Muscle of back (tissue), 11 donors: ENCODE measurements around the gene RMND1. TPM values are rescaled to one million over a fixed set of nuclear protein-coding genes. Genes with fewer than 3 reads are reported as not detected.
"Not testable (repeated sequence)": the region's sequence is repeated elsewhere in the genome, so short reads cannot be mapped to it uniquely, and the experiment has no call there.

Source experiments
- DNase-seq, 3 donors: peaks; one replicate each; pipeline versions ENCODE4 v3.0.0 to v3.0.0-alpha.2; 2013
- polyA plus RNA-seq, 10 donors: library from polyadenylated mRNA; unstranded; fragments of 120-200 nt; gene quantifications; one replicate each; pipeline ENCODE4 v1.2.1, GENCODE V29; 2013; ENCODE audit not compliant: insufficient read length in 10 of 10

Gene RMND1
- polyA plus RNA-seq, 10 donors: 12.8 to 24.4 (median 21.4) TPM

GRCh38 chr6:151455751-151456398 is 3.9 kb upstream of the RMND1 start:
- DNase-seq: not testable (repeated sequence)

DNA sequence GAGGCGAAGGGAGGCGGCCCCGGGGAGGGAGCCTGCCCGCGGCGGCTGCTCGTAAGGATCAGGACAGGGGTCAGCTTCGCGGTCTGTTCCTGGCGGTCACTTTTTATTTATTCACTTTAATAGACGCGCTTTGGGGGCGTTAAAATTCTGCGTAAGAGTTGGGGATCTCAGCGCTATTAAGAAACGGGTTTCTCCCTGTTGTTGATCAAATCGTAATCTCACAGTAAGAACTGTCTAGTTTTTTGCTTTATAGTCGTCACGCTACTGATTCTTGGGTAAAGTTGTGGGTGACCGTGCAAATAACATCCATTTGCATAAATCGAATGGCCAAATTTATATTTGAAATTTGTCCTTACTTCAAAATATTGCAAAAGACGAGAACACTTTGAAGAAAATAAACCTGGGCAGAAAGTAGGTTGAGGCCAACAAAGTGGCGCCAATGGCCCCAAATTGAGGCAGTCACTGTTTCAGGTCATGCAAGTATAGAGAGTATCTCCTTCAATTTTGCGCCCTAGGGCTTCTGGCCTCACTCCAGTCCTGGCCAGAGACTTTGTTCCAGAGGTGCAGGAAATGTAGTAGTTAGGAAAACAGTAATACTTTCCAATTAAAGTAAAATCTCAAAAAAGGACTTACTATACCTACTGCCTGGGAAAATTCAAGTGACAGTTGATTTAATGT is 963 bp upstream of the RMND1 start:
- DNase-seq: peak; percentile 16 to 62 (median 44)

- no peak for DNase-seq
Observed at GRCh38 chr6:151451417-151451949, 443 bp downstream of the RMND1 start.

DNA sequence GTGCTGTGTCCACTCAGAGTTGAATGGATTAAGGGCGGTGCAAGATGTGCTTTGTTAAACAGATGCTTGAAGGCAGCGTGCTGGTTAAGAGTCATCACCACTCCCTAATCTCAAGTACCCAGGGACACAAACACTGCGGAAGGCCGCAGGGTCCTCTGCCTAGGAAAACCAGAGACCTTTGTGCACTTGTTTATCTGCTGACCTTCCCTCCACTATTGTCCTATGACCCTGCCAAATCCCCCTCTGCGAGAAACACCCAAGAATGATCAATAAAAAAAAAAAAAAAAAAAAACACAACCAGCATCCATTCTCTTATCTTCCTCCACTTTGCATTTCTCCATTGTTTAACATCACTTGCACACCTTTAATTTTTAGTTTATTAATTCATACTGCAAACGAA is 998 bp downstream of the RMND1 start:
- DNase-seq: not testable (repeated sequence)

- DNase-seq: no peak
Observed at GRCh38 chr6:151448623-151449022, 3.3 kb downstream of the RMND1 start.

DNA sequence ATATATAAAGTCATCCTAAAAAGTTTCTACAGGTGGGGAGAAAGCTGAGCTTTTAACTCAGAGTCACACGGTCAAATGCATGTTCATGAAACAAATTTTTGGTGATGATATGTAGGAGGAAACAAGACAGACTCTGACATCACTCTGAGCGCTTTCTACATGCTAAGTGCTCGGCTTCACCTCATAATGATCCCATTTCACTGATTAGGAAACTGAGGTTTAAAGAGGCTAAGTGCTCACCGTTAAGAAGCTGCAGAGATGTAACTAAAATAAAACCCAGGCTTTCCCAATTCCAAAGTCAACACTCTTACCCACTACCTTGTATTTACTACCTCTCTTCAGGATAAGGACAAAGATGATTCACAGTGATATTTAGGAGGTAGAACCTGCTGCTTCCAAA is 4.7 kb downstream of the RMND1 start:
- DNase-seq: no peak

DNA sequence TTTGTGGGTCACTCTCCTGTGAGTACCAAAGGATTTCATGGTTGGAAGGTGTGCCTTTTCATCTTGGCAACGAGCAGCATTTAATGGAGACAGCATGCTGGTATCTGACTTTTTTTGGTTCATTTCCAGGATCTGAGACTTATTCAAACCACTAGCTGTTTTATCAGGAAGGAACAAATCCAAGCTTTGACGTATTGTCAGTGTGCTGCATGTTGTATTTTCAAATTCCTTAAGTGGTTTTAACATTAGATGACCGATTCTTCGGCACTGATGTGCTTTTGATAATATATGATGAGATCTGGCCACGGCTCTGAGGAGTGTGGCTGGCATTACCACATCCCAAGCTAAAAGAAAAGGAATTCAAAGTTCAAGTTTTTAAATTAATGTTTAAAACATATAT is 6.4 kb downstream of the RMND1 start:
- peak in 2 of 3 donors; percentile 24 to 48 for DNase-seq

DNA sequence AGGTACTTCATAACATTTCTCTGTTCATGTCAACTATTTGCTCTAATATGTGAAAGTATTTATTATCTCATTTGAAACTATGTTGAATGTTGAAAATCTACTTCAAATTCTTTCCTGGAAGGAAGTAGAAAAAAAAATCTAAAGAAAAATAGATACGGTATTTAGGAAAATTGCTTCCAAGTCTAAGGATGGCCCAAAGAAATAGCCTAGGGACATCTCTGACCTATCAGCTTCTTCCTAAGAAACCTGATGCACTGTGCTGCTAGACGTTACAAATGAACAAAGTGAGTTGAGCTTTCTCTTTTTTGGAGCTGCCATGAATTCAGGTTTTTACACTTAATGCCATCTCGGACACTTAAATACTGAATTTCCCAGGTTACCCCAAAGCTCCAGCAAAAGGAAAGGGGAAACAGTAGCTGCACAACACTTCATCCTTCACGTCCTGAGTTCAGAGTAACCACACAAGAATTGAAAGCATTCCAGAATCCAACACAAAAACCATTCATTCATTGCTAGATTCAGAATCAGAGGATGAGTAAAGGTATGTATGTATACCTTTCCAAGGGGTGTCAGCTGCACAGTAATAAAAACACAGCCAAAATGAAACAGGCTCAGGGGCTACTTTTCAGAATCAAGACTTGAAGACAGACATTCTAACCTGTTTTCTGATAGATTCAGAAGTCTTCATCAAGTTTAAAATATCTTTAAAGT is 7.9 kb downstream of the RMND1 start:
- peak in 1 of 3 donors; percentile 22 for DNase-seq

GRCh38 chr6:151443454-151443853 is 8.5 kb downstream of the RMND1 start:
- DNase-seq: peak in 2 of 3 donors; percentile 25 to 68

GRCh38 chr6:151442371-151442770 is 9.6 kb downstream of the RMND1 start:
- DNase-seq: no peak

GRCh38 chr6:151441390-151442166 is 10.3 kb downstream of the RMND1 start:
- no peak for DNase-seq

GRCh38 chr6:151440930-151441329 is 11.0 kb downstream of the RMND1 start:
- peak; percentile 19 to 65 (median 38) for DNase-seq

GRCh38 chr6:151440498-151440897 is 11.4 kb downstream of the RMND1 start:
- no peak for DNase-seq

GRCh38 chr6:151437401-151437800 is 14.5 kb downstream of the RMND1 start:
- no peak for DNase-seq

- DNase-seq: peak in 2 of 3 donors; percentile 45 to 79
Observed at GRCh38 chr6:151436802-151437201, 15.1 kb downstream of the RMND1 start.

DNA sequence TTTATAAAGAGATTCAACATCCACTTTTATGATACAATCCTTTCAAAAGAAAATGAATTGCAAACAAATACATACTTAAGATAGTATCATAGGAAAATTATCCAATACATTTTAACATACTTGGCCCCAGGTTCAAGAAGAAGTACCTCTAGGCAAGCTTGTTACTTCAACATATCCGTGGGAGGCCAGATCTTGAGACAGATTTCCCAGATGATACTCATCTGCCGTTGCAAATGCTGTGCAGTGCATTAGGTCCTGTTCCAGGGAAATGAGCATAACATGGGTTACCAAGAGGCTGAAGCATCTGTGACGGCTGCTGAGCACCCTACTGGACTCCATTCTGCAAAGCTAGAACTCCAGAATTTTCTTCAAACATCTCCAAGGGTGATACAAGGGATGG is 15.6 kb downstream of the RMND1 start:
- peak in 1 of 3 donors; percentile 19 for DNase-seq

- DNase-seq: no peak
Observed at GRCh38 chr6:151434369-151434768, 17.6 kb downstream of the RMND1 start.

DNA sequence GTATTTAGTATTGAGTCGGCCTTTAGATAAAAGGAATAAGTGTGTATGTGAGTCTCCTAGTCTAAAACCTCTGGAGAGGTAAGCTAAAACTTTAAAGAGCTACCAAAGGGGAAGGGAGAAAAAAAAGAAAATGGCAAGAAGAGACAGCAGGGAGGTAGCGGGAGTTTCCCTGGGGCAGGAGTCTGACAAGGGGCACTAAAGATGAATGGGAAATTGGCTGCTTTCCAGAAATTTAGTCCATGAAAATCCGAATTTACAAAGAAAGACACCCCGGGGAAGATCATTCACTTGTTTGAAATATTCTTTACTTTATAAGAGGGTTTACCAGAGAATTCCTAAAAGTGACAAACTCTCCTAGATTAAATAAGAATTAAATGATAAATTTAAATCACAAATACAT is 19.3 kb downstream of the RMND1 start:
- DNase-seq: no peak

GRCh38 chr6:151431337-151431736 is 20.6 kb downstream of the RMND1 start:
- no peak for DNase-seq

- DNase-seq: no peak
Observed at GRCh38 chr6:151430886-151431285, 21.0 kb downstream of the RMND1 start.

DNA sequence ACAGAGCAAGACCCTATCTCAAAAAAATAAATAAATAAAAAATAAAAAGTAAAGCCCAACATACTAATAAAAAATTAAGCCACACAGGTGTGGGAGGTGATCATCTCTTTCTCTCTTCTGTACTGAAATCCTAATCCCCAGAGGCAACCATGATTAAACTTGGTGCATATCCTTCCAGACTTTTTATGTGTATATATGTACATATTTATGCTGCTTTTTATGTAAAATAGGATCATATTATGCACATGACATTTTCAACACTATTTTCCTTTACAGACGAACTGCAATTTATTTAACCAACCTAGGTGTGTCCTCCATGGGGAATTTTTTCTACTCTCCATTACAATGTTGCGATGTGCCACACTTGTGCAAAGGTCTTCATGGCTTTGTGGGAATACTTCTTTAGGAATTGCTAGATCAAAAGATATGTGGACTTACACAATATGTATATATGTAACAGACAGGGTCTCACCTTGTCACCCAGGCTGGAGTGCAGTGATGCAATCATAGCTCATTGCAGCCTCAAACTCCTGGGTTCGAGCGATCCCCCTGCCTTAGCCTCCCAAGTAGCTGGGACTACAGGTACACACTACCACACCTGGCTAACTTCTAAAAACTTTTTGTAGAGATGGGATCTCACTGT is 23.7 kb downstream of the RMND1 start:
- no peak for DNase-seq
